Measurements from ENCODE around the gene PANK2.

Gene PANK2

DNA sequence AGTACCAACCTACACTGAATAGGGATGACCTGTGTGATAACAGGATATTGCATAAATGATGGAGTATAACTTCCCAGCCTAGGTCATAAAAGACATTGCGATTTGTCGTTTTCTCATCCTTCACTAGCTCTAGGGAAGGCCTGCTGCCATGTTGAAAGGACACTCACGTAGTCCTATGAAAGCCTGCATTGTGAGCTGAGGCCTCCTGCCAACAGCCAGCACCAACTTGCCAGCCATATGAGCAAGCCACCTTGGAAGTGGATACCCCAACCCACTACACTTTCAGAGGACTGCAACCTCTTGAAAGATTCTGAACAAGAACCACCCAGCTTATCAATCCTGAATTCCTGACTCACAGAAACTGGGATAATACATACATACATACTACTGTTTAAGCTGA, 3.5 kb upstream of the PANK2 start:
- no peak overlapping the region for H3K27ac ChIP-seq
- TF ChIP-seq ZFX (IDR thresholded peaks at IDR 0.05), result no peak
- TF ChIP-seq, protein P1, sequence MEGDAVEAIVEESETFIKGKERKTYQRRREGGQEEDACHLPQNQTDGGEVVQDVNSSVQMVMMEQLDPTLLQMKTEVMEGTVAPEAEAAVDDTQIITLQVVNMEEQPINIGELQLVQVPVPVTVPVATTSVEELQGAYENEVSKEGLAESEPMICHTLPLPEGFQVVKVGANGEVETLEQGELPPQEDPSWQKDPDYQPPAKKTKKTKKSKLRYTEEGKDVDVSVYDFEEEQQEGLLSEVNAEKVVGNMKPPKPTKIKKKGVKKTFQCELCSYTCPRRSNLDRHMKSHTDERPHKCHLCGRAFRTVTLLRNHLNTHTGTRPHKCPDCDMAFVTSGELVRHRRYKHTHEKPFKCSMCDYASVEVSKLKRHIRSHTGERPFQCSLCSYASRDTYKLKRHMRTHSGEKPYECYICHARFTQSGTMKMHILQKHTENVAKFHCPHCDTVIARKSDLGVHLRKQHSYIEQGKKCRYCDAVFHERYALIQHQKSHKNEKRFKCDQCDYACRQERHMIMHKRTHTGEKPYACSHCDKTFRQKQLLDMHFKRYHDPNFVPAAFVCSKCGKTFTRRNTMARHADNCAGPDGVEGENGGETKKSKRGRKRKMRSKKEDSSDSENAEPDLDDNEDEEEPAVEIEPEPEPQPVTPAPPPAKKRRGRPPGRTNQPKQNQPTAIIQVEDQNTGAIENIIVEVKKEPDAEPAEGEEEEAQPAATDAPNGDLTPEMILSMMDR (conservative IDR thresholded peaks at IDR 0.05), result no peak

DNA sequence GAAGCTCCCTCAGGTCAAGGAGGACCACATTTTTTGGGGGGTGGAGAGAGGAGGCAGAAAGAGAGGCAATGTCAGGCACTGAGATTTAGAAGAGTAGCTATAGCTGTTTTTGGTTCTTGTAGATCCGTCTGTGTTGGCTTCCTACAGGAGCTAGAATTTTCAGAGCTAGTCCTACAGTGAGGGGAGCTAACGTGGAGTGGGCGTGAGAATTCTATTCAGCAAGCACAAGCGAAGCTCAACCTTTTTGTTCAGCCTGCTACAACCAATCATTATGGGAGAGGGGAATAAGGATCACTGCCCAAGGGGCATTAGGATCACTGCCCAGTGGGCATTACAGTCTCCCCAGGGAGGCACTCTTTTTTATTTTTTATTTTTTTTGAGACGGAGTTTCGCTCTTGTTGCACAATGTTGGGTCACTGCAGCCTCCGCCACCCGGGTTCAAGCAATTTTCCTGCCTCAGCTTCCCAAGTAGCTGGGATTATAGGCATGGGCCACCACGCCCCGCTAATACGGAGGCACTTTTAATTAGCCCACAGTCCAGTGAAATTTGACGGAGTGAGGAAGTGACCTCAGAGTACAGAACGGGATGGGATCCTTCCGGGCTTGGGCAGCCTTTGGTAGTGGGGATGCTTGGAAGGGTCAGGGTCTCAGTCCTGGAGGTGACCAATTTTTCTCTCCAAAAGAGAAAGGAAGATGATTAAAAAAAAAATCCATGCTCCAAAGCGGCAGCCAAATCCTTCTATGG, 1.1 kb upstream of the PANK2 start:
- TF ChIP-seq, protein P1 (conservative IDR thresholded peaks at IDR 0.05), result no peak
- no peak for TF ChIP-seq ZFX (IDR thresholded peaks at IDR 0.05)
- peak overlapping the region; percentile 92 for H3K27ac ChIP-seq

DNA sequence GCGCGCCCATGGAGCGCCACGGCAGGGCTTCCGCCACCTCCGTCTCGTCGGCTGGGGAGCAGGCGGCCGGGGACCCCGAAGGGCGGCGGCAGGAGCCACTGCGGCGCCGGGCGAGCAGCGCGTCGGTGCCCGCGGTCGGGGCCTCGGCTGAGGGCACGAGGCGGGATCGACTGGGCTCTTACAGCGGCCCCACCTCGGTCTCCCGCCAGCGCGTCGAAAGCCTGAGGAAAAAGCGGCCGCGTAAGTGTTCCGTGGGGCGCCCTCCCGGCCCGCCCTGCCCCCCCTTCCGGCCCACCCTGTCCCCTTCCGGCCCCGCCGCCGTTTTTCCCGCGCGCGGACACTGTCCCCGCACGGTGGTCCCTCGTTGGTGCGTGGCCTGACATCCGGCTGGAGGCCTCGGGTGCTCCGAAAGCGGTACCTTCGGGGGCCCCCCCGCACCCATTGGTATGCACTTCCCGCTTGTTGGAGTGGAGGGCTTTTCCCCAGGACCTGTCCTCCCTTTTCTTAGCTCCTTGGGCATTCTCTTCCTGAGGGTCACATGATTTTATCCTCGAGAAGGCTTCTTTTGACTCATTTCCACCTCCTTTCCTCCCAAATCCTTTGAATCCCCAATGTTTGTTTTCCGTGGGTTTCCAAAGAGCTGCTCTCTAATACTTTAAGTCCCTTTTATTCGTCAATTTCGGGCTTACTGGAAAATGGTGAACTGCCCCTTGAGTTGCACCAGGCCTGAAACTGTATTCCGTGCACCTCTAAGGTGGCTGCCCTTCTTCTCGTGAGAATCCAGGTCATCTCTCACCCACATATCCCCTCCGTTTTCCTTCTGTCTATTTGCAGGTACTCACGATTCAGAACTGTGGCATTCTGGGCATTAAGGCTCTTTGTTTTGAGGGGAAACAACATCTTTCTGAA, 556 bp downstream of the PANK2 start:
- TF ChIP-seq, protein P1 (conservative IDR thresholded peaks at IDR 0.05), result no peak
- no peak for TF ChIP-seq ZFX (IDR thresholded peaks at IDR 0.05)
- peak overlapping the region; percentile 92 for H3K27ac ChIP-seq

DNA sequence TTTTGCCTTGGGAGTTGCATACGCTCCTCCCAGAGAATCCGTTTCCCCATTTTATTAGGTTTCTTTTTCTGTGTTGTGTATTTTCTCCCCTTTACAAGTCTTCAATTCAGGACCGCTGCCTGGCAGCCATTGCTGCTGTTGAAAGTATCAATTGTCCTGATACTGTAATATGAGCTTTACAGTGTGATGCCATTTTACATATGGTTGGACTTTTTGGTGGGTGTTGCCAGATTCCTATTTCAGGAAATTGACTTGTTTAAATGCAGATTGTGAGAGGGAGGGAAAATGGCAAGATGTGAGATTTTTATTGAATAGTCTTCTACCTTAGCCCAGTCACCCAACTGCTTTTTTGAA, 1.2 kb downstream of the PANK2 start:
- peak overlapping the region; percentile 92; the same call in 1 of the 2 replicates for H3K27ac ChIP-seq
- TF ChIP-seq ZFX (IDR thresholded peaks at IDR 0.05), result no peak
- TF ChIP-seq, protein P1 (conservative IDR thresholded peaks at IDR 0.05), result no peak

DNA sequence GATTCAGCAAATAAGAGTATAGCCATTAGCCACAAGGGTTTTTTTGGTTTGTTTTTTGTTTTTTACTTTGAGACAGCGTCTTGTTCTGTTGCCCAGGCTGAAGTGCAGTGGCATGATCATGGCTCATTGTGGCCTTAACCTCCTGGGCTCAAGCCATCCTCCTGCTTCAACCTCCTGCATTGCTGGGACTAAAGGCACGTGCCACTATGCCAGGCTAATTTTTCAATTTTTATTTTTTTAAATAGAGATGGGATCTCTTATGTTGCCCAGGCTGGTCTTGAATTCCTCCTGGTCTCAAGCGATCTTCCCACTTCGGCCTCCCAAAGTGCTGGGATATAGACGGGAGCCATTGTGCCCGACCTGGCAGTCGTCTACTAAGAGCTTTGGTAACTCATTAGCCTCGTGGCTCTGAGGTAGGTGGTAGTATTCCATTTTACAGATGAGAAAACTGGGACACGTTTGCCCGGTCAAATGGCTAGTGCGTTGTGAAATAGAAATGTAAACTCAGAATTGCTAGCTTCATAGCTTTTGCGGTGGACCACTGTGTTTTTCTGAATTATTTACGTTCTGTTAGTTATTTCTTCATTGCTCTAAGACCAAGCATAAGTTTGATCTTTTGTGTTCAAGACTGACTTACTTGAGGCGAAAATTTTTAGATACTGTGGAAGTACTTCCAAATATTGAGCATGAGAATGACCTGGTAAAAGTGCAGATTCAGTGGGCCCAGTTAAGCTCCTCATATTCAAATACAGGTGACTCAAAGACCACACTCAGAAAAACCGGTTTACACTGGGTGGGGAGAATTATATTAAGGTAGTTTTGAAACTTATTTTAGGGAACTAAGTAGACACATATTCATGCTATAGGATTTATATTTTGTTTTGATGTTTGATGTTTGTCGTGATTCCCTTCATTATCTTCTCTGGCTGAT, 2.1 kb downstream of the PANK2 start:
- H3K27ac ChIP-seq, result peak overlapping the region; percentile 42
- TF ChIP-seq, protein P1 (conservative IDR thresholded peaks at IDR 0.05), result no peak
- no peak for TF ChIP-seq ZFX (IDR thresholded peaks at IDR 0.05)

DNA sequence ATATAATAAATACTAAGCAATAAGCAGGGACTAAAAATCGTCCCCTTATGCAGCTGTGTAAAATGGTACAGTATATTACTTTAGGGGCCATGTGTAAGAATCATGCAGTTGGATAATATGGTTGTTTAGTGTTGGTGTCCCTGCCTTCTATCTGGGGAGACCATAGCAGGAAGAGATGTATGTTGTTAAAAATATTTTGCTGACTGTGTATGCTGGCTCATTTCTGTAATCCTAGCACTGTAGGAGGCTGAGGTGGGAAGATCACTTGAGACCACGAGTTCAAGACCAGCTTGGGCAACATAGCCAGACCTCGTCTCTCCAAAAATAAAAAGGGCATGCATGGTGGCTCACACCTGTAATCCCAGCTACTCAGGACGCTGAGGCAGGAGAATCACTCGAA, 5.6 kb downstream of the PANK2 start:
- TF ChIP-seq ZFX (IDR thresholded peaks at IDR 0.05), result no peak
- TF ChIP-seq, protein P1 (conservative IDR thresholded peaks at IDR 0.05), result no peak
- no peak overlapping the region for H3K27ac ChIP-seq
